CD14-positive monocyte (primary cell): ENCODE measurements around the gene PTK7. TPM values are rescaled to one million over a fixed set of nuclear protein-coding genes. Genes with fewer than 3 reads are reported as not detected.

ENCODE experiments used
- DNase-seq, 3 donors: peaks; one replicate each; pipeline ENCODE4 v3.0.0-alpha.2; 2011 to 2022
- H2AFZ ChIP-seq: 2 replicates; pipeline ENCODE4 v1.6.0; 2012; ENCODE audit warnings: mild to moderate bottlenecking, low read depth, low read length, inconsistent platforms; ENCODE audit not compliant: insufficient read depth, poor library complexity, severe bottlenecking
- H3K27ac ChIP-seq, 2 donors: 1 replicate in 1 of 2; 2 replicates in 1 of 2; pipeline ENCODE4 v1.5.1; 2012 to 2013; ENCODE audit warnings: low read length in 2 of 2, control low read depth in 1 of 2, inconsistent platforms in 1 of 2, low read depth in 1 of 2, mild to moderate bottlenecking in 1 of 2
- H3K27me3 ChIP-seq, 2 donors: one replicate each; pipeline versions ENCODE4 v1.6.0 to v1.6.1; 2011 to 2013; ENCODE audit warnings: low read length in 2 of 2; ENCODE audit not compliant: control insufficient read depth in 2 of 2, insufficient read depth in 2 of 2
- H3K36me3 ChIP-seq, 2 donors: replicated peaks in 1 of 2; 1 replicate in 1 of 2; 2 replicates in 1 of 2; pipeline versions ENCODE4 v1.5.1 to v1.6.1; 2012 to 2013; ENCODE audit warnings: low read length in 2 of 2, control low read depth in 1 of 2, inconsistent platforms in 1 of 2, mild to moderate bottlenecking in 1 of 2; ENCODE audit not compliant: insufficient read depth in 2 of 2, control insufficient read depth in 1 of 2
- H3K4me1 ChIP-seq, 2 donors: 1 replicate in 1 of 2; 2 replicates in 1 of 2; pipeline versions ENCODE4 v1.5.1 to v1.6.1; 2012 to 2013; ENCODE audit warnings: low read length in 2 of 2, control low read depth in 1 of 2, inconsistent platforms in 1 of 2, mild to moderate bottlenecking in 1 of 2, moderate library complexity in 1 of 2; ENCODE audit not compliant: insufficient read depth in 2 of 2, control insufficient read depth in 1 of 2
- H3K4me2 ChIP-seq: replicated peaks from 2 replicates; pipeline ENCODE3; 2012; ENCODE audit warnings: low read length, moderate library complexity, mild to moderate bottlenecking; ENCODE audit not compliant: poor library complexity, severe bottlenecking; ENCODE audit errors: extremely low read depth
- H3K4me3 ChIP-seq, 3 experiments: fragments of 200-600 bp in 1 of 3; sonication (generic) in 1 of 3; replicated peaks in 1 of 3; 1 replicate in 2 of 3; 2 replicates in 1 of 3; pipeline ENCODE4 v1.5.1; 2011 to 2013; ENCODE audit warnings: low read length in 3 of 3, mild to moderate bottlenecking in 3 of 3, control low read depth in 2 of 3, low read depth in 2 of 3, inconsistent platforms in 1 of 3, moderate library complexity in 1 of 3
- H3K79me2 ChIP-seq: 2 replicates; pipeline ENCODE4 v1.6.0; 2012; ENCODE audit warnings: mild to moderate bottlenecking, control low read depth, inconsistent platforms, low read length, moderate library complexity; ENCODE audit not compliant: insufficient read depth
- H3K9ac ChIP-seq: 2 replicates; pipeline ENCODE4 v1.6.0; 2017; ENCODE audit warnings: low read length, mild to moderate bottlenecking; ENCODE audit not compliant: insufficient read depth, poor library complexity, severe bottlenecking
- H3K9me3 ChIP-seq, 2 donors: replicated peaks in 1 of 2; 1 replicate in 1 of 2; 2 replicates in 1 of 2; pipeline versions ENCODE4 v1.5.1 to v1.6.1; 2012 to 2013; ENCODE audit warnings: low read length in 2 of 2, control low read depth in 1 of 2; ENCODE audit not compliant: control insufficient read depth in 1 of 2, insufficient read depth in 1 of 2
- H4K20me1 ChIP-seq: 2 replicates; pipeline ENCODE4 v1.6.0; 2012; ENCODE audit warnings: mild to moderate bottlenecking, low read length, control low read depth, moderate library complexity; ENCODE audit not compliant: insufficient read depth
- H3K27ac Mint-ChIP-seq, 7 donors: one replicate each; pipeline ENCODE4 v1.8.0; 2020; ENCODE audit warnings: mild to moderate bottlenecking in 7 of 7, mixed read lengths in 7 of 7, moderate library complexity in 6 of 7, inconsistent platforms in 2 of 7
- H3K27me3 Mint-ChIP-seq, 3 donors: one replicate each; pipeline ENCODE4 v1.8.0; 2021 to 2022; ENCODE audit warnings: low read depth in 3 of 3, mild to moderate bottlenecking in 3 of 3, mixed read lengths in 3 of 3, moderate library complexity in 3 of 3, inconsistent platforms in 1 of 3
- H3K36me3 Mint-ChIP-seq, 2 donors: one replicate each; pipeline ENCODE4 v1.8.0; 2020; ENCODE audit warnings: mixed read lengths in 2 of 2, inconsistent platforms in 1 of 2, mild to moderate bottlenecking in 1 of 2
- H3K4me1 Mint-ChIP-seq: one replicate; pipeline ENCODE4 v1.8.0; 2020; ENCODE audit warnings: mild to moderate bottlenecking, mixed read lengths
- H3K4me3 Mint-ChIP-seq, 2 donors: one replicate each; pipeline ENCODE4 v1.8.0; 2020; ENCODE audit warnings: mild to moderate bottlenecking in 2 of 2, mixed read lengths in 2 of 2, moderate library complexity in 1 of 2
- H3K9me3 Mint-ChIP-seq, 7 donors: one replicate each; pipeline ENCODE4 v1.8.0; 2020 to 2022; ENCODE audit warnings: mixed read lengths in 7 of 7, mild to moderate bottlenecking in 6 of 7, moderate library complexity in 6 of 7, inconsistent platforms in 2 of 7
- CTCF ChIP-seq: fragments of 200-600 bp; IDR thresholded peaks from one replicate; pipeline ENCODE4 v1.8.0; 2022; ENCODE audit warnings: antibody characterized with exemption, mild to moderate bottlenecking
- WGBS: methylation state at CpG from one replicate; pipeline ENCODE4 v1.1.5; 2013; ENCODE audit warnings: missing lambda C conversion rate; ENCODE audit not compliant: insufficient coverage; 5-methylcytosine and 5-hydroxymethylcytosine counted together
- intact Hi-C, 2 donors: fragments of 100-400 bp; cut with micrococcal nuclease; formaldehyde crosslinking; loops; one replicate each; pipeline versions ENCODE4 v1.15.0 to v1.15.1; 2023
- polyA plus RNA-seq, 3 donors: library from polyadenylated mRNA; depleted of rRNA in 1 of 3; unstranded in 2 of 3; stranded (reverse) in 1 of 3; fragments of 300-500 nt in 2 of 3; fragments of >200 nt in 1 of 3; fragmentation: Illumina TruSeq in 2 of 3; gene quantifications; 1 replicate in 2 of 3; 2 replicates in 1 of 3; pipeline ENCODE4 v1.2.3, GENCODE V29; 2012 to 2021

Gene PTK7
- polyA plus RNA-seq, 3 donors, result 0.19 TPM; not detected in 2

GRCh38 chr6:43029120-43029519 lies 47.0 kb upstream of the PTK7 start:
- peak overlapping the region in 1 of 7 donors; percentile 19 for H3K27ac Mint-ChIP-seq
- Histone ChIP-seq H3K27ac (no peak overlapping the region), H3K27me3 (no peaks in the 10 kb centered on the region), H3K79me2 (peaks cover 9% of the 10 kb centered on the region), H2AFZ (no peak overlapping the region), H3K4me3 (no peak overlapping the region), H3K9me3 (no peaks in the 10 kb centered on the region), H3K36me3 (peaks cover 61 to 94% of the 10 kb centered on the region in 2 donors), H4K20me1 (peaks cover 16% of the 10 kb centered on the region), H3K4me2 (no peak overlapping the region), H3K4me1 (no peaks in the 10 kb centered on the region), H3K9ac (no peak overlapping the region)
- TF ChIP-seq CTCF, result no peak
- H3K9me3 Mint-ChIP-seq, result peaks cover 0 to 3% (median 0%) of the 10 kb centered on the region in 7 donors
- H3K27me3 Mint-ChIP-seq, result peaks cover 0 to 9% (median 1%) of the 10 kb centered on the region in 3 donors
- WGBS, result 98% methylated on average over 9 of the region's 9 CpGs
- DNase-seq, result no peak
- intact Hi-C loops, result no loop called here
- H3K4me3 Mint-ChIP-seq, result no peak overlapping the region
- no peaks in the 10 kb centered on the region for H3K4me1 Mint-ChIP-seq
- peaks cover 61 to 92% of the 10 kb centered on the region in 2 donors for H3K36me3 Mint-ChIP-seq

- Mint-ChIP-seq H3K4me1 (no peaks in the 10 kb centered on the region), H3K9me3 (peaks cover 0 to 3% (median 0%) of the 10 kb centered on the region in 7 donors), H3K27me3 (peaks cover 0 to 8% (median 0%) of the 10 kb centered on the region in 3 donors), H3K36me3 (peaks cover 52 to 90% of the 10 kb centered on the region in 2 donors), H3K27ac (peak overlapping the region in 1 of 7 donors; percentile 28), H3K4me3 (no peak overlapping the region)
- Histone ChIP-seq H3K27ac (no peak overlapping the region), H3K9me3 (no peaks in the 10 kb centered on the region), H3K4me3 (no peak overlapping the region), H3K79me2 (no peaks in the 10 kb centered on the region), H3K4me2 (no peak overlapping the region), H2AFZ (no peak overlapping the region), H3K36me3 (peaks cover 51 to 86% of the 10 kb centered on the region in 2 donors), H4K20me1 (peaks cover 2% of the 10 kb centered on the region), H3K9ac (no peak overlapping the region), H3K27me3 (no peaks in the 10 kb centered on the region), H3K4me1 (no peaks in the 10 kb centered on the region)
- DNase-seq, result no peak
- intact Hi-C loops, result no loop called here
- WGBS, result 100% methylated on average over 1 of the region's 4 CpGs
- TF ChIP-seq CTCF, result no peak
Measured at GRCh38 chr6:43032326-43032725, 43.8 kb upstream of the PTK7 start.
